ENCODE results near the gene CYP2R1. TPM values are rescaled to one million over a fixed set of nuclear protein-coding genes. Genes with fewer than 3 reads are reported as not detected.
"Not testable (repeated sequence)": the region's sequence is repeated elsewhere in the genome, so short reads cannot be mapped to it uniquely, and the experiment has no call there.

Gene CYP2R1
- total and polyA plus RNA-seq, 3 donors from 2014 or later, result 34.8 to 54.3 (median 50.8) TPM

- WGBS, 2 donors, result 50 to 54% methylated on average over 1 of the region's 1 CpG
- intact Hi-C loops (cut with DNase I; ENCODE audit: low total_unique reads), result no loop called here
Measured at GRCh38 chr11:14886513-14886912, 5.5 kb downstream of the CYP2R1 start.

GRCh38 chr11:14884667-14885273 is 7.3 kb downstream of the CYP2R1 start:
- Histone ChIP-seq H3K27ac (no peak overlapping the region), H3K36me3 (ENCODE audit: low read depth, missing control alignments) (no peaks in the 10 kb centered on the region), H3K9me3 (no peaks in the 10 kb centered on the region), H3K4me1 (no peaks in the 10 kb centered on the region), H3K27me3 (no peaks in the 10 kb centered on the region), H3K4me3 (no peak overlapping the region)
- no peak for DNase-seq
- TF ChIP-seq POLR2A (IDR thresholded peaks at IDR 0.05) (no peak), CTCF (IDR thresholded peaks at IDR 0.05) (no peak)
- WGBS, 2 donors, result 92 to 94% methylated on average over 1 of the region's 1 CpG
- intact Hi-C loops (cut with DNase I; ENCODE audit: low total_unique reads), result no loop called here

More at GRCh38 chr11:14886513-14886912, 5.5 kb downstream of the CYP2R1 start:
- no peak for DNase-seq
- Histone ChIP-seq H3K9me3 (no peaks in the 10 kb centered on the region), H3K27ac (no peak overlapping the region), H3K4me3 (no peak overlapping the region), H3K27me3 (no peaks in the 10 kb centered on the region), H3K36me3 (ENCODE audit: low read depth, missing control alignments) (no peaks in the 10 kb centered on the region), H3K4me1 (peaks cover 3% of the 10 kb centered on the region)
- TF ChIP-seq CTCF (IDR thresholded peaks at IDR 0.05) (no peak), POLR2A (IDR thresholded peaks at IDR 0.05) (no peak)

- H3K4me3 ChIP-seq; H3K9me3 ChIP-seq; intact Hi-C loops (cut with DNase I; ENCODE audit: low total_unique reads); H3K27me3 ChIP-seq; H3K4me1 ChIP-seq; H3K36me3 ChIP-seq (ENCODE audit: low read depth, missing control alignments); H3K27ac ChIP-seq; DNase-seq: not testable (repeated sequence)
- 100% methylated on average over 1 of the region's 1 CpG; no CpG with 5 or more reads in 1 of the 2 donors for WGBS, 2 donors
Measured at GRCh38 chr11:14883683-14884082, 8.3 kb downstream of the CYP2R1 start.

GRCh38 chr11:14882196-14882595 is 9.8 kb downstream of the CYP2R1 start:
- no peak overlapping the region for H3K27ac ChIP-seq
- H3K36me3 ChIP-seq (ENCODE audit: low read depth, missing control alignments), result no peaks in the 10 kb centered on the region
- TF ChIP-seq POLR2A (IDR thresholded peaks at IDR 0.05) (no peak), CTCF (IDR thresholded peaks at IDR 0.05) (no peak)
- intact Hi-C loops (cut with DNase I; ENCODE audit: low total_unique reads), result no loop called here
- no peak for DNase-seq
- no peak overlapping the region for H3K4me3 ChIP-seq
- WGBS, 2 donors, result 80 to 94% methylated on average over 1 of the region's 1 CpG
- H3K9me3 ChIP-seq, result no peaks in the 10 kb centered on the region
- H3K4me1 ChIP-seq, result no peaks in the 10 kb centered on the region
- H3K27me3 ChIP-seq, result no peaks in the 10 kb centered on the region

GRCh38 chr11:14881576-14882193 is 10.3 kb downstream of the CYP2R1 start:
- Histone ChIP-seq H3K27ac (no peak overlapping the region), H3K27me3 (no peaks in the 10 kb centered on the region), H3K4me1 (no peaks in the 10 kb centered on the region), H3K4me3 (no peak overlapping the region), H3K9me3 (no peaks in the 10 kb centered on the region), H3K36me3 (ENCODE audit: low read depth, missing control alignments) (no peaks in the 10 kb centered on the region)
- WGBS, 2 donors, result 93 to 95% methylated on average over 2 of the region's 2 CpGs
- TF ChIP-seq POLR2A (IDR thresholded peaks at IDR 0.05) (no peak), CTCF (IDR thresholded peaks at IDR 0.05) (no peak)
- DNase-seq, result no peak
- intact Hi-C loops (cut with DNase I; ENCODE audit: low total_unique reads), result no loop called here

All from testis (tissue), 3 donors.